Sigmoid colon (tissue), 3 donors: Measurements from ENCODE around the gene EPOP.

Source experiments
- CTCF ChIP-seq, 4 experiments: fragments of 450-650 bp in 3 of 4; fragments of 200-600 bp in 1 of 4; IDR thresholded peaks; one replicate each; pipeline ENCODE4 v1.5.1; 2016 to 2019; ENCODE audit warnings: antibody characterized with exemption in 4 of 4, mild to moderate bottlenecking in 3 of 4, moderate library complexity in 2 of 4
- POLR2A ChIP-seq, 2 donors: fragments of 450-650 bp; IDR thresholded peaks; one replicate each; pipeline ENCODE4 v1.6.1; 2016; ENCODE audit warnings: antibody characterized with exemption in 2 of 2, mild to moderate bottlenecking in 2 of 2, moderate library complexity in 2 of 2

GRCh38 chr17:38717139-38717745 is 42.5 kb upstream of the EPOP start:
- TF ChIP-seq CTCF (IDR thresholded peaks at IDR 0.05) (no peak), POLR2A (IDR thresholded peaks at IDR 0.05) (no peak)
